Chondrocyte (in vitro differentiated cells): ENCODE results near the gene SOX6. TPM values are rescaled to one million over a fixed set of nuclear protein-coding genes. Genes with fewer than 3 reads are reported as not detected.

ENCODE experiments used
- DNase-seq: peaks from one replicate; pipeline ENCODE4 v3.0.0; 2021; ENCODE audit warnings: mixed read lengths, low spot score
- H3K27ac Mint-ChIP-seq: one replicate; pipeline ENCODE4 v1.8.0; 2021; ENCODE audit warnings: mild to moderate bottlenecking, moderate library complexity, mixed read lengths; ENCODE audit not compliant: unreplicated experiment
- H3K27me3 Mint-ChIP-seq: 2 replicates; pipeline ENCODE4 v1.8.0; 2021; ENCODE audit warnings: low read depth, mixed read lengths
- H3K36me3 Mint-ChIP-seq: 2 replicates; pipeline ENCODE4 v1.8.0; 2021; ENCODE audit warnings: low read depth, mixed read lengths
- H3K4me1 Mint-ChIP-seq: 2 replicates; pipeline ENCODE4 v1.8.0; 2021; ENCODE audit warnings: low read depth, mild to moderate bottlenecking, mixed read lengths
- H3K4me3 Mint-ChIP-seq: one replicate; pipeline ENCODE4 v1.8.0; 2021; ENCODE audit warnings: mild to moderate bottlenecking, moderate library complexity, mixed read lengths; ENCODE audit not compliant: unreplicated experiment
- H3K9me3 Mint-ChIP-seq: 2 replicates; pipeline ENCODE4 v1.8.0; 2021; ENCODE audit warnings: low read depth, mixed read lengths
- CTCF ChIP-seq: fragments of 200-600 bp; sonication (generic); IDR thresholded peaks from 2 replicates; pipeline ENCODE4 v1.5.0; 2021; ENCODE audit warnings: antibody characterized with exemption, mild to moderate bottlenecking, moderate library complexity
- total RNA-seq: library from RNA; stranded (reverse); gene quantifications from 3 replicates; pipeline ENCODE4 v1.2.1, GENCODE V29; 2021

SOX6 gene
- total RNA-seq, 1 donor from 2014 or later, result 29.9 TPM

GRCh38 chr11:15965562-15966250, 390.6 kb downstream of the SOX6 start:
- DNase-seq, result no peak
- H3K4me3 Mint-ChIP-seq, result no peak overlapping the region
- TF ChIP-seq CTCF, result no peak
- no peak overlapping the region for H3K27ac Mint-ChIP-seq
- peaks cover 2% of the 10 kb centered on the region for H3K36me3 Mint-ChIP-seq
- H3K9me3 Mint-ChIP-seq, result no peaks in the 10 kb centered on the region
- no peaks in the 10 kb centered on the region for H3K27me3 Mint-ChIP-seq
- H3K4me1 Mint-ChIP-seq, result peaks cover 50% of the 10 kb centered on the region

GRCh38 chr11:15963266-15963665, 393.1 kb downstream of the SOX6 start:
- Mint-ChIP-seq H3K4me3 (no peak overlapping the region), H3K27ac (no peak overlapping the region), H3K9me3 (no peaks in the 10 kb centered on the region), H3K36me3 (no peaks in the 10 kb centered on the region), H3K27me3 (no peaks in the 10 kb centered on the region), H3K4me1 (peaks cover 27% of the 10 kb centered on the region)
- no peak for TF ChIP-seq CTCF
- DNase-seq, result no peak

- DNase-seq, result no peak
- Mint-ChIP-seq H3K27ac (no peak overlapping the region), H3K9me3 (peaks cover 3% of the 10 kb centered on the region), H3K27me3 (no peaks in the 10 kb centered on the region), H3K4me1 (peaks cover 5% of the 10 kb centered on the region), H3K4me3 (no peak overlapping the region), H3K36me3 (no peaks in the 10 kb centered on the region)
- no peak for TF ChIP-seq CTCF
Observed at GRCh38 chr11:15958910-15959309, 397.4 kb downstream of the SOX6 start.

GRCh38 chr11:15957234-15957633, 399.1 kb downstream of the SOX6 start:
- no peak for DNase-seq
- H3K9me3 Mint-ChIP-seq, result peaks cover 3% of the 10 kb centered on the region
- no peak for TF ChIP-seq CTCF
- H3K36me3 Mint-ChIP-seq, result no peaks in the 10 kb centered on the region
- H3K27me3 Mint-ChIP-seq, result no peaks in the 10 kb centered on the region
- H3K4me3 Mint-ChIP-seq, result no peak overlapping the region
- peaks cover 6% of the 10 kb centered on the region for H3K4me1 Mint-ChIP-seq
- H3K27ac Mint-ChIP-seq, result no peak overlapping the region

- no peak overlapping the region for H3K4me3 Mint-ChIP-seq
- TF ChIP-seq CTCF, result no peak
- no peaks in the 10 kb centered on the region for H3K27me3 Mint-ChIP-seq
- no peak overlapping the region for H3K27ac Mint-ChIP-seq
- no peaks in the 10 kb centered on the region for H3K36me3 Mint-ChIP-seq
- H3K4me1 Mint-ChIP-seq, result peaks cover 15% of the 10 kb centered on the region
- no peak for DNase-seq
- H3K9me3 Mint-ChIP-seq, result peaks cover 3% of the 10 kb centered on the region
Observed at GRCh38 chr11:15956302-15956701, 400.0 kb downstream of the SOX6 start.
